ENCODE results near the gene NDEL1. TPM values are rescaled to one million over a fixed set of nuclear protein-coding genes. Genes with fewer than 3 reads are reported as not detected.

The NDEL1 gene
- total RNA-seq, 1 donor from 2014 or later = 51.7 TPM

DNA sequence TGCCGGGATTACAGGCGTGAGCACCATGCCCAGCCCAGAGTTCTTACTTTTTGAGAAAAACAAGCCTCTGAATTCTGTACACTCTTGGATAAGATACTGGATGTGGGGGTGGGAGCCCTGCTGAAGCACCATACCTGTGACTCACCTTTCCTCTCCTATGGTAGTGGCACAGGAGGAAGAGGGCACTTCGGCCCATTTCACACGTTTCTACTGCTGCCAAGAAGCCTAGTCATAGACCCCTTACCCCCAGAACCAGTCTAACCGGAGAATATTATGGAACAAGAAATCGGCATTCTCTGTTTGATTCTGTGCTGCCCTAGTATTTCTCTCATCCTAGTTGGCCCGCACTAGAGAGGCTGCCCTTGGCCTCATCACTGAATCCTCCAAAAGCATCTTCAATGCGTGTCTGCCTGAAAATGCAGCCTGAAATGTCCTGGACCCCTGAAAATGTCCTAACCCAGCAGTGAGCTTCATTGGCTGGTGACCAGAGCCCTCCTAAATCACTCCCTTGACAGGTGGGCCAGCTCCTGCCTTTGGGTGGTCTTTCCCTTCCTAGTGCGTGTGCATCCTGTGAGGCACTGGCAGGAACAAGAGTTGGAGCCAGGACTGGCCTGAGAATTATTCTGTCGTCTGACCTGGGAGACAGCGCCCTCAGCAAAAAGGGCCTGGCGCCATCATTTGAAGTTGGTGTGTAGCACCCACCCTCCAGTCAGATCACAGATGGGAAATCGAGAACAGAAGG, 37.9 kb downstream of the NDEL1 start:
- Mint-ChIP-seq H3K36me3 (ENCODE audit: unreplicated experiment) (peaks cover 23% of the 10 kb centered on the region), H3K27ac (ENCODE audit: unreplicated experiment) (peak overlapping the region; percentile 44), H3K4me1 (ENCODE audit: low read depth, unreplicated experiment) (peaks cover 4% of the 10 kb centered on the region), H3K4me3 (ENCODE audit: unreplicated experiment) (no peak overlapping the region), H3K9me3 (ENCODE audit: unreplicated experiment) (peaks cover 17% of the 10 kb centered on the region), H3K27me3 (ENCODE audit: unreplicated experiment) (peaks cover 7% of the 10 kb centered on the region)
- DNase-seq = no peak
- TF ChIP-seq, protein P1, sequence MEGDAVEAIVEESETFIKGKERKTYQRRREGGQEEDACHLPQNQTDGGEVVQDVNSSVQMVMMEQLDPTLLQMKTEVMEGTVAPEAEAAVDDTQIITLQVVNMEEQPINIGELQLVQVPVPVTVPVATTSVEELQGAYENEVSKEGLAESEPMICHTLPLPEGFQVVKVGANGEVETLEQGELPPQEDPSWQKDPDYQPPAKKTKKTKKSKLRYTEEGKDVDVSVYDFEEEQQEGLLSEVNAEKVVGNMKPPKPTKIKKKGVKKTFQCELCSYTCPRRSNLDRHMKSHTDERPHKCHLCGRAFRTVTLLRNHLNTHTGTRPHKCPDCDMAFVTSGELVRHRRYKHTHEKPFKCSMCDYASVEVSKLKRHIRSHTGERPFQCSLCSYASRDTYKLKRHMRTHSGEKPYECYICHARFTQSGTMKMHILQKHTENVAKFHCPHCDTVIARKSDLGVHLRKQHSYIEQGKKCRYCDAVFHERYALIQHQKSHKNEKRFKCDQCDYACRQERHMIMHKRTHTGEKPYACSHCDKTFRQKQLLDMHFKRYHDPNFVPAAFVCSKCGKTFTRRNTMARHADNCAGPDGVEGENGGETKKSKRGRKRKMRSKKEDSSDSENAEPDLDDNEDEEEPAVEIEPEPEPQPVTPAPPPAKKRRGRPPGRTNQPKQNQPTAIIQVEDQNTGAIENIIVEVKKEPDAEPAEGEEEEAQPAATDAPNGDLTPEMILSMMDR (IDR thresholded peaks at IDR 0.05; ENCODE audit: partially characterized antibody, unreplicated experiment) = no peak

DNA sequence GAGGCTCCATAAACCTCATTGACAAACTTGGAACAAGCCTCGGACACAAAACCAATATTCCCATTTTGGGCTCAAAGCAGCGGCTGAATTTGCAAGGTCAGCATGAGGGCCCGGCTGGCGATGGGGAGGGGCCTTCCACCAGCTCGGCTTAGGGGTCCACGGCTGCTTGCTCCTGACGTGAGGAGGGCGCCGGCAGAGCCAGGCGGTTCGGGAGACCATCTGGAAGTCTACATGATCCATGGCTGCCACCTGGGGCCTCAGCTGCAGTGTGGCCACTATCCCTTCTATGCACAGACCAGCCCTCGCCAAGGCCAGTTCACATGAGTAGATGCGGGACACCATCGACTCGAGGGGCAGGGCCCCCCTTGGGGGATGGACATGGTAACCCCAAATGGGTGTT, 39.1 kb downstream of the NDEL1 start:
- Mint-ChIP-seq H3K27ac (ENCODE audit: unreplicated experiment) (no peak overlapping the region), H3K9me3 (ENCODE audit: unreplicated experiment) (peaks cover 17% of the 10 kb centered on the region), H3K36me3 (ENCODE audit: unreplicated experiment) (peaks cover 23% of the 10 kb centered on the region), H3K27me3 (ENCODE audit: unreplicated experiment) (peaks cover 7% of the 10 kb centered on the region), H3K4me3 (ENCODE audit: unreplicated experiment) (no peak overlapping the region), H3K4me1 (ENCODE audit: low read depth, unreplicated experiment) (peaks cover 4% of the 10 kb centered on the region)
- TF ChIP-seq, protein P1 (IDR thresholded peaks at IDR 0.05; ENCODE audit: partially characterized antibody, unreplicated experiment) = no peak
- no peak for DNase-seq

DNA sequence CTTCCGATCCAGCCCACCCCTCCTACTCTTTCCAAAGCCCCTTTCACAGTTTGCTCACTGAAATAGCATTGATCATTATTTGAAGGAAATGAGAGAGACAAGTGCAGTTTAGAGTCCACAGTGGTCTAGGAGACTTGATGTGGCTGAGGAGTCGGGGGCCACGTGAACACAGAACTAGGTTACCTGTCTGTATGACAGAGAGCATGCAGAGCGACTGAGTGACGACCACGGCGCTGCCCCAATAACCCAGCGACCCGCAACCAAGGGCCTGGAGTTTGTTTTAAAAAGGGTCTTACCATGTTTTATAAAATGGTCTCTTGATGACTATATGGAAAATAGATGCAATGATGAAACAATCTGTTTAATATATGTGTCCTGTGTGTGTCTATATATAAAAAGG, 39.5 kb downstream of the NDEL1 start:
- H3K27ac Mint-ChIP-seq (ENCODE audit: unreplicated experiment) = no peak overlapping the region
- TF ChIP-seq, protein P1 (IDR thresholded peaks at IDR 0.05; ENCODE audit: partially characterized antibody, unreplicated experiment) = no peak
- H3K9me3 Mint-ChIP-seq (ENCODE audit: unreplicated experiment) = peaks cover 17% of the 10 kb centered on the region
- no peak for DNase-seq
- H3K27me3 Mint-ChIP-seq (ENCODE audit: unreplicated experiment) = peaks cover 5% of the 10 kb centered on the region
- peaks cover 23% of the 10 kb centered on the region for H3K36me3 Mint-ChIP-seq (ENCODE audit: unreplicated experiment)
- H3K4me3 Mint-ChIP-seq (ENCODE audit: unreplicated experiment) = peak overlapping the region; percentile 1
- H3K4me1 Mint-ChIP-seq (ENCODE audit: low read depth, unreplicated experiment) = peaks cover 4% of the 10 kb centered on the region

DNA sequence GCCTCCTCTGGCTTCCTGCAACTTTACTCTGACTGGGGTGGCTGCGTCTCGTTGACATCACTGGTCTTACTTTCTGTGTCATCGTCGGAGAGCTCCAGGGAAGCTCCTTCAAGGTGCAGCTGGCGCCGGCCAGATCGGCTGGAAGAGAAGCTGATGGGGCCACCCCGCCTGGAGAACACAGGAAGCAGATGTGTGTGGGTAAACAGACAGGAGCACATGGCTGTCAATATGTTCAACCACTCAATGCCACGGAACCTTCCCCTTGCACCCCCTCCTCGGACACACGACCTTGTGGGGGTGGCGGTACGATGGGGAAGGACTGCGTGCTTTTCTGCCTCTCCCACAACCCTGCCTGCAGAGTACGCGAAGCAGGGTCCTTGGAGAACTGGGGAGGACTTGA, 40.1 kb downstream of the NDEL1 start:
- Mint-ChIP-seq H3K27ac (ENCODE audit: unreplicated experiment) (peak overlapping the region; percentile 36), H3K4me3 (ENCODE audit: unreplicated experiment) (no peak overlapping the region), H3K9me3 (ENCODE audit: unreplicated experiment) (peaks cover 20% of the 10 kb centered on the region), H3K27me3 (ENCODE audit: unreplicated experiment) (peaks cover 9% of the 10 kb centered on the region), H3K4me1 (ENCODE audit: low read depth, unreplicated experiment) (peaks cover 4% of the 10 kb centered on the region), H3K36me3 (ENCODE audit: unreplicated experiment) (peaks cover 23% of the 10 kb centered on the region)
- no peak for DNase-seq
- TF ChIP-seq, protein P1 (IDR thresholded peaks at IDR 0.05; ENCODE audit: partially characterized antibody, unreplicated experiment) = no peak

DNA sequence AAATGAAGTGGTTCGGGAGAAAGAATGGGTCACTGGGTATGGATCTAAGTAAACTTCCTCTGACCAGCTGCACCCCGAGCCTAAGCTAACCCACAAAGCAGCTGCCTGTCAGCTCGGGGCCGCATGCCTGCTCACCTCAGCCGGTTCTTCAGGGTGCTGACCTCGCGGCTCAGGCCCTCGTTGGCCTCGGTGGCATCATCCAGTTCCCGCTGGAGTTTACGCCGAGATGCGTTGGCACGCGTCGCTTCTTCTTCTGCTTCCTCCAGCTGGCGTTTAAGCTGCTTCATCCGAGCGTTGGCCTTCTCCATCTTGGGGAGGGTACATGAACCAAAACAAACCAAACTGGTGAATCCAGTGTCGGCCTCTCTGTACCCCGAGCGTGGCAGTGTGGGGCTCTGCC, 41.1 kb downstream of the NDEL1 start:
- H3K27ac Mint-ChIP-seq (ENCODE audit: unreplicated experiment) = no peak overlapping the region
- H3K4me3 Mint-ChIP-seq (ENCODE audit: unreplicated experiment) = no peak overlapping the region
- peaks cover 4% of the 10 kb centered on the region for H3K4me1 Mint-ChIP-seq (ENCODE audit: low read depth, unreplicated experiment)
- TF ChIP-seq, protein P1 (IDR thresholded peaks at IDR 0.05; ENCODE audit: partially characterized antibody, unreplicated experiment) = no peak
- no peak for DNase-seq
- H3K27me3 Mint-ChIP-seq (ENCODE audit: unreplicated experiment) = peaks cover 9% of the 10 kb centered on the region
- H3K9me3 Mint-ChIP-seq (ENCODE audit: unreplicated experiment) = peaks cover 20% of the 10 kb centered on the region
- peaks cover 23% of the 10 kb centered on the region for H3K36me3 Mint-ChIP-seq (ENCODE audit: unreplicated experiment)

Measured in glutamatergic neuron (in vitro differentiated cells).